Measurements from ENCODE around the gene RALGAPA1.
"Not testable (repeated sequence)": the region's sequence is repeated elsewhere in the genome, so short reads cannot be mapped to it uniquely, and the experiment has no call there.

The RALGAPA1 gene

DNA sequence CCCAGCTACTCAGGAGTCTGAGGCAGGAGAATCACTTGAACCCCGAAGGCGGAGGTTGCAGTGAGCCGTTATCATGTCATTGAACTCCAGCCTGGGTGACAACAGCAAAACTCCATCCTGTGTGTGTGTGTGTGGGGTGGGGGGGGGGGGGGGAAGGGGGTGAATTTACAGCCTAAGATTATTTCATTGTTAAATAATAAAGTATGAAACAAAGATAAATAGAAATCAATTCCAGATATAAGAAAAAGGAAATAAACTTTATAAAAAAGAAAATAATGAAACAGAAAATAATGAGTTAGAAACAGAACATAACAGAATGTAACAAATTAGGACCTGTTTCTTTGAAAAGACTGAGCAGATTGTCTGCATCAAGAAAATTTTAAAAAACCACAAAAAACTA lies 191.6 kb downstream of the RALGAPA1 start:
- DNase-seq = no peak

DNA sequence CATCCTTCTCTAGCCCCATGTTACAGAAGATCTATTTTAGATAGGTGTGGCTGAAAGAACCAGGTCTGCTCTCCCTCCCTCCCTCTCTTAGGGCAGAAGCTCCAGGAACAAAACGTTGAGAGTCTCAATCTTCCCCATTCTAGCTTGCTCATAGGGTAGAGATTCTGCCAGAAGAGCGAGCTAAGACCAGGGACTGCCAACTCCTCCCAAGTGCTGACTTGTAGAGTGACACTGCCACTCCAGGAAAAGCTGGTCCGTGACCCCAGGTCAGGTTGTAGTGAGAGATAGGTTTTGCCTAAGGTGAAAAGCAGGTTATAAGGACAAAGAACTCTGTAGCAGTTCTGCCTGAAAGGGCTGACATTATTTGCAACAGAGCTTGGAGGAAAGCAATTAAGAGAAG lies 201.7 kb downstream of the RALGAPA1 start:
- no peak for DNase-seq

DNA sequence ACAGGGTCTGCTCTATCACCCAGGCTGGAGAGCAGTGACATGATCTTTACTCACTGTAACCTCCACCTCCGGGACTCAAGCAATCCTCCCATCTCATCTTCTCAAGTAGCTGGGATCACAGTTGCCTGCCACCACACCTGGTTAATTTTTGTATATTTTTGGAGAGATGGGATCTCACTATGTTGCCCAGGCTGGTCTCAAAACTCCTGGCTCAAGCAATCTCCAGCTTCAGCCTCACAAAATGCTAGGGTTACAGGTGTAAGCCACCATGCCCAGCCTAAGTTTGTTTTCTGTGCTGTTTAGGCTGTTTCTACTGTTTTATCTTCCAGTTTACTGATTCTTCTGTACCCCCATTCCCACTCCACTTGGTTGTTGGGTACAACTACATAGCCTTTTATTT lies 208.8 kb downstream of the RALGAPA1 start:
- no peak for DNase-seq

GRCh38 chr14:35594616-35595015 lies 214.5 kb downstream of the RALGAPA1 start:
- no peak for DNase-seq

- not testable (repeated sequence) for DNase-seq
Measured at GRCh38 chr14:35587373-35587772, 221.7 kb downstream of the RALGAPA1 start.

GRCh38 chr14:35578639-35579038 lies 230.5 kb downstream of the RALGAPA1 start:
- no peak for DNase-seq

DNA sequence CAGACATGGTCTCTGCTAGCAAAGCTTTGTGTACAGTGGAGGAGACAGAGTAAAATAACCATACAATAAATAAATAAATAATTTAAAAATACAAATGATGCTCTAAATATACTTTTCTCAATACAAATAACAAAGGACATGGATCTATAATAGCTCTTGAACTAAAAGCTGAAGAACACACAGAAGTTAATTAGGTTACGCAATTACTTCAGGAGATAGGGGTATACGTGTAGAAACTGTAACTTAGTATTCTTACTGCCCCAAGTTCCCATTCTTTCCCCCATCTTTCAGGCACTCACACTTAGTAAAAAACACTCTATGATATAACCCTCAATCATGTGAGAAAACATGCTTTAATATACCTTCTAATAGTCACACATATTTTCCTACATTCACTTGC lies 231.0 kb downstream of the RALGAPA1 start:
- DNase-seq = no peak

- DNase-seq = no peak
Measured at GRCh38 chr14:35576856-35577255, 232.2 kb downstream of the RALGAPA1 start.

DNA sequence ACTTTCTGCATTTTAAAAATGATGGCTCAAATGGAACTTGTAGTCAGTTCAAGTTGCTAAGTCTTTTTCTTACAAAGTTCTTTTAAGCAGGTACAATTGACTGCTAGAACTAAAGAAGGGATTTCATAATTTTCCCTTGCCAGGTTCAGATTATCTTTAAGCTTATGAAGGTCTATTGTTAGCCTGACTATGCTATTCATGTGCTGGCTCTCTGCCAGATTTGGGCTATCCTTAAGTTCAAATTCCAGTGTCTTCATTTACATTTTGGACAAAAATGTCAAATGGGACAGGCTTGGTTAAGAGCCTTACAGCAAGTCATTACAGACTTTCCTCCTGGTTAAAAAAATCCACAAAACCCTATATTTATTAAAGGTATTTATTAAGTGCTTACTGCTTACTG lies 232.8 kb downstream of the RALGAPA1 start:
- DNase-seq = no peak

GRCh38 chr14:35573911-35574310 lies 235.2 kb downstream of the RALGAPA1 start:
- no peak for DNase-seq

DNA sequence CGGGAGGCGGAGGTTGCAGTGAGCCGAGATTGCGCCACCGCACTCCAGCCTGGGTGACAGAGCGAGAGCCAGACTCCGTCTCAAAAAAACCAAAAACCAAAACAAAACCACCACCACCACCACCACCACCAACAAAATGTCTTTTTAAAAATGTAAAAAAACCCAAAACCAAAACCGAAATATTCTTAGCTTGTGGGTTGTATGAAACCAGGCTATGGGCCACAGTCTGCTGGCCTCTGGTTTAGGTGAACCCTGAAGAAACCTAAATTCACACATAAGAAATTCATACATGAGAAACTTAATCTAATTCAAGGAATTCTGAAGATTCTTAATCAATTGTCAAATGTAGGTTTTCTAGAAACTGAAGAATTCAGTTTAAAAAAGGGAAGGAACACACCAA lies 237.5 kb downstream of the RALGAPA1 start:
- no peak for DNase-seq

GRCh38 chr14:35565871-35566464 lies 243.1 kb downstream of the RALGAPA1 start:
- no peak for DNase-seq

DNA sequence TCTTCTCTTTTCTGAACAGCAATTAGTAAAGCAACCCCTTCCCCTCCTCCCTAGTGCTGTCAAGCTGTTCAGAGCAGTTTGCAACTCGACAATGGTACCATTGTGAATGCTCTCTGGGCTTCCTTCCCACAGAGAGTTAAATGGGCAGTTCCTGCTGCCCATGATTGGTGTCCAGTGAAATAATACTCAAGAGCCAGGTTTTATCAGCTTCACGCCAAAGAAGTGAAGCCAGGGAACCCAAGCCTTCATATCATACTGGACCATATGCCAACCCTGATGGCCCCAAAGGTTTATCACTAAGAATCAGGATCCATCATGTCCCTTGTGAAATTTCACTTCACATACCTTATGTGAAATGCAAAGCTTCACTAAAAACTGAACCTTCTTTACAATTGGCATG lies 250.4 kb downstream of the RALGAPA1 start:
- DNase-seq = no peak

GRCh38 chr14:35557221-35557747 lies 251.8 kb downstream of the RALGAPA1 start:
- DNase-seq = no peak

DNA sequence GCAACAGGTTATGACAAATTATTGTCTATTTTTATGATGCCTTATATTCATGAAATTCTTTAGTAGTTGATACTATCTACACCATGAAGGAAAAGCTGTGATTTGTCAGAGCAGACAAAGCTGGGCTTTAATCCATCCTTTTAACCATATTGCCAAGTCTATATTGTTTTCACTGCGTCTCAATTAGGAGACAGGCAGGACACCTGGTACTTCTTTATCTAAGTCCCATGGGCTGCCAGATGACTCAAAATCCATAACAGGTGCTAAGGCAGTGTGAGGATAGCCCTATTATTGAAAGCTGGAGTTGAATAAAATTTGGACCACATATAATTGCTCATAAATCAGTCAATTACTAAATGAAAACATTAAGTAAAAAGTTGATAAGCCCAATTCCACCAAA lies 252.5 kb downstream of the RALGAPA1 start:
- DNase-seq = no peak

GRCh38 chr14:35553808-35554207 lies 255.3 kb downstream of the RALGAPA1 start:
- DNase-seq = no peak

DNA sequence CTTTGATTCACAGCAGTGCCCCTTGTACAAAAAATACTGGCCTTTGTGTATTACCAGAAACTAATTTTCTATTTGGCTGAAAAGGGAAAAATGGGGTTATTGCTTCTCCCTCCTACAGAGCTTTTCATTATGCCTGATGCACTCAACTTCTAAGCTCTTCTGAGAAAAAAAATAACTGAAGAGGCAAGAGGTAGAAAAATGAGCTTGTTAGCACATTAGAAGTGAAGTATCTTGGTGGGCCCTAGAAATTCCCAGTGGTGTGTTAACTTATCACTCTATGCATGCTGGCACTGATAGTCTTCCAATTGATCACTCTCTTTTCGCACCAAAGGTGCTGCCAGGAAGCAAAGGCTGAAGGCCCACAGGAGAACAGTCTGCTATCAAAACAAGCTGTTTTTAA lies 258.0 kb downstream of the RALGAPA1 start:
- no peak for DNase-seq

GRCh38 chr14:35549551-35549950 lies 259.5 kb downstream of the RALGAPA1 start:
- no peak for DNase-seq

DNA sequence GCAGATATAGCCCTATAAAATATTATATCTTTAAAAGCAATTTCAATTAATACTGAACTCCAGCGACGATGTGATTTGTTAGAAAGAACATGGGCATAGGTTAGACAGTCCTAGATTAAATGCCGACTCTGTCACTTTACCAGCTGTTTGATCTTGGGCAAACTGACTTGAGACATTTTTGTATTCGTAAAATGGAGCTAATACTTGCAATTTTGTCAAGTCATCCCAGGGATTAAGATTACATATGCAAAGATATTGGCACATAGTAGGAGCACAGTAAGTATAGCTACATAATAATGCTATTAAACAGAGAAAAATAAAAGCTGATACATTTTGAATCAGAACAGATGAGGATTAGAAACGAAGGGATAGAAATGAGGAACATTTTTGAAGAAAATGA lies 266.1 kb downstream of the RALGAPA1 start:
- DNase-seq = no peak

- no peak for DNase-seq
Measured at GRCh38 chr14:35539969-35540368, 269.1 kb downstream of the RALGAPA1 start.

DNA sequence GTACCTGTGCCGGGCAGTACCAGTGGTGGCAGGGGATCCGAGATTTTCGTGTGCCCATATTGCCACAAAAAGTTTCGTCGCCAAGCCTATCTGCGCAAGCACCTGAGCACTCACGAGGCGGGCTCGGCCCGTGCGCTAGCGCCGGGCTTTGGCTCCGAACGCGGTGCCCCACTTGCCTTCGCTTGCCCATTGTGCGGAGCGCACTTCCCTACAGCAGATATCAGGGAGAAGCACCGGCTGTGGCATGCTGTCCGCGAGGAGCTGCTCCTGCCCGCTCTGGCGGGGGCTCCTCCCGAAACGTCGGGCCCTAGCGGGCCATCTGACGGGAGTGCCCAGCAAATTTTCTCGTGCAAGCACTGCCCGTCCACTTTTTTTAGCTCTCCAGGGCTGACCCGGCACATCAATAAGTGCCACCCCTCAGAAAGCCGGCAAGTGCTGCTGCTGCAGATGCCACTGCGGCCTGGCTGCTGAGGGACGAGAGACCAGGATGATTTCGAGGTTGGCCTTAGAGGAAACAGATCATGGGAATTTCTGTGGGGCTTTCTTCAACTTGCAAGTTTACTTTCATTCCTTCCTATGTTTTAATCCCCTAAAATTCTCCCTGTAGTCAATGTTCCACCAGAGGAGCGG lies 273.5 kb downstream of the RALGAPA1 start:
- DNase-seq = no peak

GRCh38 chr14:35534873-35535482 lies 274.1 kb downstream of the RALGAPA1 start:
- DNase-seq = no peak

GRCh38 chr14:35534208-35534872 lies 274.8 kb downstream of the RALGAPA1 start:
- DNase-seq = peak; percentile 69

All from NCI-H1694 treated with DMSO at 0.1 percent for 48 hours (cell line).